Measurements from ENCODE around the gene DGKZ.
A peak's percentile ranks its signal among the peaks of the same experiment; 100 is the strongest.
"Not testable (repeated sequence)": the region's sequence is repeated elsewhere in the genome, so short reads cannot be mapped to it uniquely, and the experiment has no call there.

The DGKZ gene

DNA sequence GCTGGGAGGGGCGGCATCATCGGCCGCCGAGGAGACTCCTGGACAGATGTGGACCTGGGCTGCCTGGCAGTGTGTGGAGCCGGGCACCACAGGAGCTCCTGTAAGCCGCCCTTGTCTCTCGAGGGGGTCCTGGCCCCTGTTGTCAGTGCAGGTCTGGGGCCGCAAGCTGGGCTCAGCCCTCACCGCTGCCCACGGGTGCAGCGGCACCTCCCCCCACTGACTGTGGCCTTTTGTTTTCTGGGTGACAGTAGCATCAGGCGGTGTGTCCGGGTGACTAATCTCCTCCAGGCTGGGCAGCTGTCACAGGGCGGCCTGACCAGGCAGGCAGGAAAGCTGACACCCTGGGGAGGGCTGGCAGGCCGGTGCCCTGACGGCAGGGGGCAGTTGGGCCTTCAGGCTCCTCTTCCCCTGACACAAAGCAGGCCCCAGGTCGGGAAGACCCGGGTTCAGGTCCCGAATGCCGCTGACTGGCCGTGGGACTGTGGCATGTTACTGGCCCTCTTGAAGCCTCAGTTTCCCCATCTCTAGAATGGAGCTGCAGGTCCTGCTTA is 16.3 kb downstream of the DGKZ start:
- peak overlapping the region; percentile 87 for H3K9ac ChIP-seq (ENCODE audit: low read depth, low read length)
- H3K4me2 ChIP-seq (ENCODE audit: low read length) = peak overlapping the region; percentile 93
- peaks cover 46% of the 10 kb centered on the region for H3K4me1 ChIP-seq (ENCODE audit: control insufficient read depth, insufficient read depth, low read length)
- no peaks in the 10 kb centered on the region for H3K9me3 ChIP-seq (replicated peaks; ENCODE audit: low read length)
- H3K27me3 ChIP-seq (ENCODE audit: control insufficient read depth, insufficient read depth, low read length) = no peaks in the 10 kb centered on the region
- peaks cover 7% of the 10 kb centered on the region for H3K36me3 ChIP-seq (ENCODE audit: insufficient read depth, low read length)
- peak overlapping the region; percentile 66 for H3K4me3 ChIP-seq (ENCODE audit: low read length)

DNA sequence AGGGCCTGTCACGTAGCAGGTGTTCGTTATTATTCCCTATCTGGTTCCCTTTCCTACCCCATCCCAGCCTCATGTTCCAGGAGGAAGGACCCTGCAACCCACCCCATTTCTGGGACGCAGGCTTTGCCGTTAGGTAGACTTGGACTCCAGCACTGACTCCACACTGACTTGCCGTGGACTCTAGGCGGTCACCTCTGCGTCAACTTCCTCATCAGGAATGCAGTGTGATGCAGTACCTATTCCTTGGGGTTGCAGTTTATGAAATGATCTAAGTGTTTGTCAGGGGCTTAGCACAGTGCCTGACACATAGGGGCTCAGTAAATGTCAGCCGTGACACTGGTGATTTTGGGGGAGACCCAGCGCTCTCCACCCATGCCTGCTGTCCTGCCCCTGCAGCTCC is 16.8 kb downstream of the DGKZ start:
- Histone ChIP-seq H3K9me3 (replicated peaks; ENCODE audit: low read length) (no peaks in the 10 kb centered on the region), H3K4me2 (ENCODE audit: low read length) (peak overlapping the region; percentile 93), H3K27me3 (ENCODE audit: control insufficient read depth, insufficient read depth, low read length) (no peaks in the 10 kb centered on the region), H3K4me1 (ENCODE audit: control insufficient read depth, insufficient read depth, low read length) (peaks cover 46% of the 10 kb centered on the region), H3K4me3 (ENCODE audit: low read length) (no peak overlapping the region), H3K36me3 (ENCODE audit: insufficient read depth, low read length) (peaks cover 7% of the 10 kb centered on the region), H3K9ac (ENCODE audit: low read depth, low read length) (peak overlapping the region; percentile 87)

DNA sequence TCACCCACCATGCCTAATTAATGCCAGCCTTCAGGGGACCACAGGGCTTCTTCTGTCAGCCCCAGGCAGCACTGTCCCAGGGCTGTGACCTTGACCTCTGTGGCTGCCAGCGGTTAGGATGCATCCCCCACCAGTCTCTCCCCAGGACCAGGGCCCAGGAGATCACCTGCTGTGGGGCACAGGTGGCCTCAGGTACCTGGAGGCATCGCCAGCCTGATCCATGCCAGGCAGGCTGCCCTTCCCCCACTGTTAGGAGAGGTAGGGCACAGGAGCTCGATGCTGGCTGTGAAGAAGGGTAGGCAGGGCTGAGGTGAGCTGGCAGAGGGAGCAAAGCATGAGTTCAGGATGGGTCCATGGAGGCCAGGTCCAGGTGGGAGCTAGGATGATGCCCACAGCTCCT is 17.5 kb downstream of the DGKZ start:
- H3K36me3 ChIP-seq (ENCODE audit: insufficient read depth, low read length) = peaks cover 7% of the 10 kb centered on the region
- H3K27me3 ChIP-seq (ENCODE audit: control insufficient read depth, insufficient read depth, low read length) = no peaks in the 10 kb centered on the region
- no peaks in the 10 kb centered on the region for H3K9me3 ChIP-seq (replicated peaks; ENCODE audit: low read length)
- H3K4me3 ChIP-seq (ENCODE audit: low read length) = no peak overlapping the region
- H3K9ac ChIP-seq (ENCODE audit: low read depth, low read length) = no peak overlapping the region
- H3K4me1 ChIP-seq (ENCODE audit: control insufficient read depth, insufficient read depth, low read length) = peaks cover 46% of the 10 kb centered on the region
- no peak overlapping the region for H3K4me2 ChIP-seq (ENCODE audit: low read length)

DNA sequence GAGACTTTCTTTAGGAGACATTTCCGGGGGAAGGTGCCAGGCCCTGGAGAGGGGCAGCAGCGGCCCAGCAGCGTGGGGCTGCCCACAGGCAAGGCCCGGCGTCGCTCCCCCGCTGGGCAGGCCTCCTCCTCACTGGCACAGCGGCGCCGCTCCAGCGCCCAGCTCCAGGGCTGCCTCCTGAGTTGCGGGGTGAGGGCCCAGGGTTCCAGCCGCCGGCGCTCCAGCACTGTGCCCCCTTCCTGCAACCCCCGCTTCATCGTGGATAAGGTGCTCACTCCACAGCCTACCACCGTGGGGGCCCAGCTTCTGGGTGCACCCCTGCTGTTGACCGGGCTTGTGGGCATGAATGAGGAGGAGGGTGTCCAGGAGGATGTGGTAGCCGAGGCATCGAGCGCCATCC is 19.0 kb downstream of the DGKZ start:
- H3K9ac ChIP-seq (ENCODE audit: low read depth, low read length) = no peak overlapping the region
- peaks cover 38% of the 10 kb centered on the region for H3K4me1 ChIP-seq (ENCODE audit: control insufficient read depth, insufficient read depth, low read length)
- no peak overlapping the region for H3K4me3 ChIP-seq (ENCODE audit: low read length)
- H3K36me3 ChIP-seq (ENCODE audit: insufficient read depth, low read length) = peaks cover 13% of the 10 kb centered on the region
- no peaks in the 10 kb centered on the region for H3K9me3 ChIP-seq (replicated peaks; ENCODE audit: low read length)
- H3K4me2 ChIP-seq (ENCODE audit: low read length) = no peak overlapping the region
- no peaks in the 10 kb centered on the region for H3K27me3 ChIP-seq (ENCODE audit: control insufficient read depth, insufficient read depth, low read length)

DNA sequence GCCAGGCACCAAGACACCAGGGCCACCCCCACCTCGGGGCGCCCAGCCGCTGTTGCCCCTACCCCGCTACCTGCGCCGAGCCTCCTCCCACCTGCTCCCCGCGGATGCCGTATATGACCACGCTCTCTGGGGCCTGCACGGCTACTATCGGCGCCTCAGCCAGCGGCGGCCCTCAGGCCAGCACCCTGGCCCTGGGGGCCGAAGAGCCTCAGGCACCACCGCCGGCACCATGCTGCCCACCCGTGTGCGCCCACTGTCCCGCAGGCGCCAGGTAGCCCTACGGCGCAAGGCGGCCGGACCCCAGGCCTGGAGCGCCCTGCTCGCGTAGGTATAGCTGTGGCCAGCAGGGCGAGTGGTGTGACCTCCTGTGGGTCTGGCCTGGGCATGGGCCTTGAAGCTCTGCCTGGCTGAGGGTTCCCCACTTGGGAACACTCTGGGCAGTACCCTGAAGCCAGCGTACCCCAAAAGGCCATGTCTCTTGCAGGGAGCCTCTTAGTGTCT is 19.4 kb downstream of the DGKZ start:
- Histone ChIP-seq H3K27me3 (ENCODE audit: control insufficient read depth, insufficient read depth, low read length) (no peaks in the 10 kb centered on the region), H3K4me3 (ENCODE audit: low read length) (no peak overlapping the region), H3K9ac (ENCODE audit: low read depth, low read length) (no peak overlapping the region), H3K9me3 (replicated peaks; ENCODE audit: low read length) (no peaks in the 10 kb centered on the region), H3K4me2 (ENCODE audit: low read length) (no peak overlapping the region), H3K4me1 (ENCODE audit: control insufficient read depth, insufficient read depth, low read length) (peaks cover 33% of the 10 kb centered on the region), H3K36me3 (ENCODE audit: insufficient read depth, low read length) (peaks cover 17% of the 10 kb centered on the region)

DNA sequence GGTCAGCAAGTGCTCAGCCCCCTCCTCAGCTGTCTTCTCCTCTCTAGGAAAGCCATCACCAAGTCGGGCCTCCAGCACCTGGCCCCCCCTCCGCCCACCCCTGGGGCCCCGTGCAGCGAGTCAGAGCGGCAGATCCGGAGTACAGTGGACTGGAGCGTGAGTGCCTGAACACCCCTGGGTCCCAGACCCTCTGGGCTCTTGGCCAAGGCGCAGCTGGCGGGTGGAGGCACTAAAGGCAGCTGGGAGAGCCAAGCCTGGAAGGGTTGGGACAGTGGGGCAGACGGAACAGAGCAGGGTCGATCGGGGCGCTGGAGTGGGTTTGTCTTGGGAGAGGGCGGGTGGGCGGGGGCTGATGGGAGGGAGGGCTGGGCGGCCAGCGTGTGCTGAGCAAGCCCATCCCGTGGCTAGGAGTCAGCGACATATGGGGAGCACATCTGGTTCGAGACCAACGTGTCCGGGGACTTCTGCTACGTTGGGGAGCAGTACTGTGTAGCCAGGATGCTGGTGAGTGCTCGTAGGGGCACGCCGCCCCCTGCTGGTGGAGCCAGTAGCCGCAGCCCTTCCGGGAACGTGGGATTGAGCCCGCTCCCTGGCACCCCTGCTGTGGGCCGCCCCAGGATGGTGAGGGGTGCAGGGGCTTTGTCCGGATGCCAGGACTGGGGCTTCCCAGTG is 20.1 kb downstream of the DGKZ start:
- no peaks in the 10 kb centered on the region for H3K27me3 ChIP-seq (ENCODE audit: control insufficient read depth, insufficient read depth, low read length)
- no peaks in the 10 kb centered on the region for H3K9me3 ChIP-seq (replicated peaks; ENCODE audit: low read length)
- no peak overlapping the region for H3K4me2 ChIP-seq (ENCODE audit: low read length)
- peaks cover 27% of the 10 kb centered on the region for H3K4me1 ChIP-seq (ENCODE audit: control insufficient read depth, insufficient read depth, low read length)
- peaks cover 17% of the 10 kb centered on the region for H3K36me3 ChIP-seq (ENCODE audit: insufficient read depth, low read length)
- H3K9ac ChIP-seq (ENCODE audit: low read depth, low read length) = no peak overlapping the region
- H3K4me3 ChIP-seq (ENCODE audit: low read length) = no peak overlapping the region

DNA sequence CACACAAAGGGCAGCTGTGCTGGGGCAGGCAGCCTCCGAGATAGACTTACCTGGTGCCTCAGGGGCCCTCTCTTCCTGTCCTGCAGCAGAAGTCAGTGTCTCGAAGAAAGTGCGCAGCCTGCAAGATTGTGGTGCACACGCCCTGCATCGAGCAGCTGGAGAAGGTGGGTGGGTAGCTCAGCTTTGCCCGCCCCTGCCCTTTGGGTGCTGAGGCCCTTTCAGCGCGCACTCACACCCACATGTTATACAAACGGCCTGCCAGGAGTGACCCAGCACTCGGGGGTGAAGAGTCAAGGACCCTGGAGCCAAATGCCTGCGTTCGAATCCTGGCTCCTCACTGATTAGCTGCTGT is 20.6 kb downstream of the DGKZ start:
- Histone ChIP-seq H3K9me3 (replicated peaks; ENCODE audit: low read length) (no peaks in the 10 kb centered on the region), H3K4me3 (ENCODE audit: low read length) (no peak overlapping the region), H3K4me2 (ENCODE audit: low read length) (no peak overlapping the region), H3K9ac (ENCODE audit: low read depth, low read length) (no peak overlapping the region), H3K36me3 (ENCODE audit: insufficient read depth, low read length) (peaks cover 14% of the 10 kb centered on the region), H3K27me3 (ENCODE audit: control insufficient read depth, insufficient read depth, low read length) (no peaks in the 10 kb centered on the region), H3K4me1 (ENCODE audit: control insufficient read depth, insufficient read depth, low read length) (peaks cover 22% of the 10 kb centered on the region)

DNA sequence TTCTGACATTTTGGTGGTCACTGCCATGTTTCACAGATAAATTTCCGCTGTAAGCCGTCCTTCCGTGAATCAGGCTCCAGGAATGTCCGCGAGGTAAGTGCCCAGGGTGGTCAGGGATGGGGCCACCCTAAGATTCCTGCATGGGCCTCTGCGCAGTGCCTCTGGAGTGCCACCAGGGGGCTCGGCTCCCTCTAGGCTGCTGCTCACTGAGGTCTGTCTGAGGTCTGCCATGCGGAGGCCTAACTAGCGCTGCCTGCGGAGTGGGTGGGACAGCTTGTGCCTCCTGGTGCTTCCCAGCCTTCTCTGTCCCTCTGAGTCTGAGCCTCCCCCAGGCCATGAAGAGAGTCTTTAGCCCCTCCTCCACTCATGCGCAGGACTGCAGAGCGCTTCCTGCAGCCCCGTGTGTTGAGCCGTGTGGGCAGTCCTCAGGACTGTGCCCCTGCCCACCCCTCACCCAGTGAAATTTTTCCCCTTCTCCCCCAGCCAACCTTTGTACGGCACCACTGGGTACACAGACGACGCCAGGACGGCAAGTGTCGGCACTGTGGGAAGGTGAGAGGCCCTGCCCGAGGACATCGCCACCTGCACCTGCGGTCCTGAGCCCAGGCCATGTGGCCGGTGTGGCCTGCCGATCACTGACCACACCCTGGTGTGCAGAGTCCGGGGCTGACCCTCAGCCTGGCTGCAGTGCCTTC is 22.3 kb downstream of the DGKZ start:
- no peak overlapping the region for H3K4me2 ChIP-seq (ENCODE audit: low read length)
- no peaks in the 10 kb centered on the region for H3K27me3 ChIP-seq (ENCODE audit: control insufficient read depth, insufficient read depth, low read length)
- H3K4me3 ChIP-seq (ENCODE audit: low read length) = no peak overlapping the region
- peaks cover 7% of the 10 kb centered on the region for H3K4me1 ChIP-seq (ENCODE audit: control insufficient read depth, insufficient read depth, low read length)
- no peaks in the 10 kb centered on the region for H3K9me3 ChIP-seq (replicated peaks; ENCODE audit: low read length)
- no peak overlapping the region for H3K9ac ChIP-seq (ENCODE audit: low read depth, low read length)
- H3K36me3 ChIP-seq (ENCODE audit: insufficient read depth, low read length) = peaks cover 18% of the 10 kb centered on the region

DNA sequence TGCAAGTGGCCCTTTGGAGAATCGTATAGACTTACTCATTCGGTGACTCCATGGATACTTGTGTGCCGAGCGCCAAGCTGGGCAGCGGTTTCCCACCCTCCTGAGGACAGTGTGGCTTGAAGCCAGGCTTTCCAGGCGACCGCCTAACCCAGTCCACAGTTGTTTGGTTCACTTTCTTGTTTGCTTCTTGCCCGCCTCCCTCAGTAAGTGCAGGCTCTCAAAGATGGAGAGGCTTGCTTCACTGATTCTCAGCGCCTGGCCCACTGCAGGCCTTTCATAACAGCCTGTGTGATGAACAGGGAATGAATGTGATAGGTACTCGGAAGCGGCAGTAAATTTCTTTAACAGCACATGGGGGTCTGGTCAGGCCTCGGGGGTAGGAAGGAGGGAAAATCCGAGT is 23.0 kb downstream of the DGKZ start:
- H3K36me3 ChIP-seq (ENCODE audit: insufficient read depth, low read length) = peaks cover 20% of the 10 kb centered on the region
- H3K4me3 ChIP-seq (ENCODE audit: low read length) = no peak overlapping the region
- no peak overlapping the region for H3K4me2 ChIP-seq (ENCODE audit: low read length)
- H3K4me1 ChIP-seq (ENCODE audit: control insufficient read depth, insufficient read depth, low read length) = peaks cover 7% of the 10 kb centered on the region
- no peaks in the 10 kb centered on the region for H3K27me3 ChIP-seq (ENCODE audit: control insufficient read depth, insufficient read depth, low read length)
- no peaks in the 10 kb centered on the region for H3K9me3 ChIP-seq (replicated peaks; ENCODE audit: low read length)
- H3K9ac ChIP-seq (ENCODE audit: low read depth, low read length) = no peak overlapping the region

DNA sequence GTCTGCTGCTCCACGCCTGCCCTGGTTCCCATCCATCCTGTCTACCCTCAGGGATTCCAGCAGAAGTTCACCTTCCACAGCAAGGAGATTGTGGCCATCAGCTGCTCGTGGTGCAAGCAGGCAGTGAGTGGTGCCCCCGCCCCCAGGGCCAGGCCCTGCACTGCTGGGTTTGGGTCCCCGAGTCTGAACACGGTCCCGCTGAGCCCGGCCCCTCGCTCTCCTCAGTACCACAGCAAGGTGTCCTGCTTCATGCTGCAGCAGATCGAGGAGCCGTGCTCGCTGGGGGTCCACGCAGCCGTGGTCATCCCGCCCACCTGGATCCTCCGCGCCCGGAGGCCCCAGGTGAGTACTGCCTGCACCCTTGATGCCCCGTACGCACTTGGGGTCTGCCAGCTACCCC is 24.0 kb downstream of the DGKZ start:
- not testable (repeated sequence) for H3K9ac ChIP-seq (ENCODE audit: low read depth, low read length); H3K9me3 ChIP-seq (replicated peaks; ENCODE audit: low read length); H3K4me2 ChIP-seq (ENCODE audit: low read length); H3K4me1 ChIP-seq (ENCODE audit: control insufficient read depth, insufficient read depth, low read length); H3K27me3 ChIP-seq (ENCODE audit: control insufficient read depth, insufficient read depth, low read length); H3K4me3 ChIP-seq (ENCODE audit: low read length)
- H3K36me3 ChIP-seq (ENCODE audit: insufficient read depth, low read length) = peaks cover 23% of the 10 kb centered on the region

DNA sequence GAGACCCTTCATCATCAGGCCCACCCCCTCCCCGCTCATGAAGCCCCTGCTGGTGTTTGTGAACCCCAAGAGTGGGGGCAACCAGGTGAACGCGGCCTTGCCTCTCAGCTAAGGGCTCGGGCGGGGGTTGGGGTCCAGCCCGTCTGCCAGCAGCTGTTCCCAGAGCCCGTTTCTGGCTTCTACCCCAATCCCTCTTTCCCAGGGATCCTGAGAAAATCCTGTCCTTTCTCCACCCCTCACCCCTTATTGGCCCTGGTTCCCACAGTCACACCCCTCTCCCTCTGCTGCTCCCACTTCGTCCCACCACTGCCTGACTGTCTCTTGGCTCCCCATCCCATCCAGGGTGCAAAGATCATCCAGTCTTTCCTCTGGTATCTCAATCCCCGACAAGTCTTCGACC is 24.8 kb downstream of the DGKZ start:
- no peaks in the 10 kb centered on the region for H3K9me3 ChIP-seq (replicated peaks; ENCODE audit: low read length)
- peaks cover 5% of the 10 kb centered on the region for H3K4me1 ChIP-seq (ENCODE audit: control insufficient read depth, insufficient read depth, low read length)
- H3K4me2 ChIP-seq (ENCODE audit: low read length) = no peak overlapping the region
- H3K36me3 ChIP-seq (ENCODE audit: insufficient read depth, low read length) = peaks cover 28% of the 10 kb centered on the region
- H3K27me3 ChIP-seq (ENCODE audit: control insufficient read depth, insufficient read depth, low read length) = no peaks in the 10 kb centered on the region
- H3K4me3 ChIP-seq (ENCODE audit: low read length) = no peak overlapping the region
- H3K9ac ChIP-seq (ENCODE audit: low read depth, low read length) = no peak overlapping the region

DNA sequence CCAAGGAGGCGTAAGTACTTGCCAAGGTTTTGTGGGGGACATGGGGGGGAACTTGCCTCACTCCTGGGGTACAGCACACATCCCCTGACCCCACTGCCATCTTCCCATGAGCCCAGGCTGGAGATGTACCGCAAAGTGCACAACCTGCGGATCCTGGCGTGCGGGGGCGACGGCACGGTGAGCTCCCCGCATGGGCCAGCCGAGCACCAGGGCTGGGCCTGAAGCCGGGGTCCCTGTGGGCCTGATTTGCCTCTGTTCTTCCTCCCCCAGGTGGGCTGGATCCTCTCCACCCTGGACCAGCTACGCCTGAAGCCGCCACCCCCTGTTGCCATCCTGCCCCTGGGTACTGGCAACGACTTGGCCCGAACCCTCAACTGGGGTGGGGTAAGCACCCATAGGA is 25.2 kb downstream of the DGKZ start:
- H3K4me2 ChIP-seq (ENCODE audit: low read length); H3K9me3 ChIP-seq (replicated peaks; ENCODE audit: low read length); H3K4me1 ChIP-seq (ENCODE audit: control insufficient read depth, insufficient read depth, low read length); H3K4me3 ChIP-seq (ENCODE audit: low read length); H3K27me3 ChIP-seq (ENCODE audit: control insufficient read depth, insufficient read depth, low read length); H3K9ac ChIP-seq (ENCODE audit: low read depth, low read length): not testable (repeated sequence)
- peaks cover 28% of the 10 kb centered on the region for H3K36me3 ChIP-seq (ENCODE audit: insufficient read depth, low read length)

All from skeletal muscle satellite cell (primary cell).